CD4-positive, alpha-beta memory T cell (primary cell): ENCODE data around the gene KIF18A. TPM values are rescaled to one million over a fixed set of nuclear protein-coding genes. Genes with fewer than 3 reads are reported as not detected.

Source experiments
- microRNA-seq: library from miRNA; unstranded; fragments of <30 nt; microRNA quantifications from one replicate; pipeline ENCODE4 v1.2.0, GENCODE V29; 2021; ENCODE audit warnings: borderline replicate concordance, borderline number of aligned reads, borderline microRNAs expressed, mixed read lengths
- polyA plus RNA-seq, 2 donors: library from polyadenylated mRNA; unstranded; fragments of 300-500 nt; fragmentation: Illumina TruSeq; gene quantifications; one replicate each; pipeline ENCODE4 v1.2.3, GENCODE V29; 2021
- total RNA-seq, 2 experiments: library from RNA; stranded (reverse); gene quantifications; one replicate each; pipeline ENCODE4 v1.2.3, GENCODE V29; 2021

Gene KIF18A
- total and polyA plus RNA-seq, 4 experiments from 2014 or later: 0.50 to 1.7 (median 0.93) TPM

Small RNA genes within 50 kb of the gene (microRNA-seq; reads per million reads assigned to microRNA genes)
- gene MIR610: not detected

Other genes with a start within 250 kb of the KIF18A start
- 10 to 100 TPM; 11.8 to 14.0 TPM for gene METTL15, start 232 bp upstream of the KIF18A start, total RNA-seq
- gene METTL15, start 232 bp upstream of the KIF18A start, polyA plus RNA-seq: 1 to 10 TPM; 6.6 to 7.3 TPM